Superior temporal gyrus (tissue), 1 donor: Measurements from ENCODE around the gene SLC4A4.

Experiments
- DNase-seq: peaks from one replicate; pipeline ENCODE4 v3.0.0-alpha.2; 2016; ENCODE audit errors: extremely low spot score

Gene SLC4A4

GRCh38 chr4:71595576-71596108 is 256.8 kb downstream of the SLC4A4 start:
- no peak for DNase-seq

GRCh38 chr4:71599578-71599977 is 260.8 kb downstream of the SLC4A4 start:
- DNase-seq, result no peak

- no peak for DNase-seq
Measured at GRCh38 chr4:71602289-71602900, 263.6 kb downstream of the SLC4A4 start.

- DNase-seq, result no peak
Measured at GRCh38 chr4:71604785-71605184, 266.0 kb downstream of the SLC4A4 start.

- DNase-seq, result no peak
Measured at GRCh38 chr4:71607109-71607508, 268.3 kb downstream of the SLC4A4 start.

GRCh38 chr4:71607780-71608677 is 269.2 kb downstream of the SLC4A4 start:
- DNase-seq, result no peak

GRCh38 chr4:71608678-71609071 is 269.9 kb downstream of the SLC4A4 start:
- no peak for DNase-seq

- DNase-seq, result no peak
Measured at GRCh38 chr4:71609167-71609566, 270.3 kb downstream of the SLC4A4 start.

GRCh38 chr4:71609651-71610050 is 270.8 kb downstream of the SLC4A4 start:
- DNase-seq, result no peak

- no peak for DNase-seq
Measured at GRCh38 chr4:71614621-71615020, 275.8 kb downstream of the SLC4A4 start.

- no peak for DNase-seq
Measured at GRCh38 chr4:71616168-71616811, 277.5 kb downstream of the SLC4A4 start.
